ENCODE results near the gene SLC66A2.

GRCh38 chr18:79948719-79949411 is 2.6 kb downstream of the SLC66A2 start:
- TF ChIP-seq CTCF (conservative IDR thresholded peaks at IDR 0.05; ENCODE audit: low read depth, low read length), result no peak
- TF ChIP-seq EZH2phosphoT487 (IDR thresholded peaks at IDR 0.05; ENCODE audit: borderline replicate concordance, low read length), result no peak
- TF ChIP-seq EZH2 (IDR thresholded peaks at IDR 0.05; ENCODE audit: low read length, unreplicated experiment), result no peak
